Stomach smooth muscle (tissue), 2 donors: ENCODE measurements around the gene SLC8A1.

ENCODE experiments used
- H3K27ac ChIP-seq: one replicate; pipeline ENCODE4 v1.7.0; 2013; ENCODE audit warnings: mild to moderate bottlenecking, low read length, inconsistent platforms
- H3K27me3 ChIP-seq, 2 donors: one replicate each; pipeline ENCODE4 v1.7.0; 2013; ENCODE audit warnings: low read length in 2 of 2; ENCODE audit not compliant: insufficient read depth in 2 of 2, control insufficient read depth in 1 of 2
- H3K36me3 ChIP-seq, 2 donors: one replicate each; pipeline ENCODE4 v1.7.0; 2013; ENCODE audit warnings: low read length in 2 of 2; ENCODE audit not compliant: control insufficient read depth in 2 of 2, insufficient read depth in 2 of 2
- H3K4me1 ChIP-seq: one replicate; pipeline ENCODE4 v1.7.0; 2013; ENCODE audit warnings: low read length; ENCODE audit not compliant: control insufficient read depth, insufficient read depth
- H3K4me3 ChIP-seq, 2 donors: one replicate each; pipeline ENCODE4 v1.7.0; 2013; ENCODE audit warnings: low read length in 2 of 2
- H3K9ac ChIP-seq, 2 donors: one replicate each; pipeline ENCODE4 v1.7.0; 2013; ENCODE audit warnings: low read length in 2 of 2, mild to moderate bottlenecking in 1 of 2
- H3K9me3 ChIP-seq, 2 donors: one replicate each; pipeline ENCODE4 v1.7.0; 2013; ENCODE audit warnings: low read length in 2 of 2; ENCODE audit not compliant: control insufficient read depth in 2 of 2
- donor health status: healthy.
- donor health status: Pancreatic carcinoma.

The SLC8A1 gene

GRCh38 chr2:40225670-40226210 is 226.2 kb downstream of the SLC8A1 start:
- H3K36me3 ChIP-seq: no peaks in the 10 kb centered on the region
- H3K27me3 ChIP-seq: no peaks in the 10 kb centered on the region
- no peaks in the 10 kb centered on the region for H3K9me3 ChIP-seq
- H3K4me1 ChIP-seq: peaks cover 14% of the 10 kb centered on the region
- H3K4me3 ChIP-seq: no peak overlapping the region
- peak overlapping the region; percentile 12 for H3K27ac ChIP-seq
- no peak overlapping the region for H3K9ac ChIP-seq

DNA sequence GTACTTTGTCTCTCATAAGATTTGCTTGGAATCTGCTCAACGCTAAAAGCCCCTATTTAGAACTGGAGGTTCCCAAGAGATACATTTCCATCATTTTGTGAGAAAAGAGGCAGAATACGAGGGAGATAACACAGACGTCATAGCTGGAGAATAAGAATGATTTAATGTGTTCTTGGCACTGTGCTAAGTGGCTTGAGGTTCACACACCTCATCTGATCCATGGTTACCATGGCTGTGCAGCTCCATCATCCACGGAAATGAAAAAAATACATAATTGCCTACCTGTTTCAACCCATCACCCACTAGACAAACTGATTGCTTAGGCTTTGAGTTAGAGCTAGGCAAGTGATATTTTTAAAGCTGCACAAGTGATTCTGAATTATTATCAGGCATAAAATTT is 227.6 kb downstream of the SLC8A1 start:
- no peaks in the 10 kb centered on the region for H3K27me3 ChIP-seq
- no peak overlapping the region for H3K27ac ChIP-seq
- no peak overlapping the region for H3K4me3 ChIP-seq
- no peak overlapping the region for H3K9ac ChIP-seq
- no peaks in the 10 kb centered on the region for H3K36me3 ChIP-seq
- peaks cover 19% of the 10 kb centered on the region for H3K4me1 ChIP-seq
- no peaks in the 10 kb centered on the region for H3K9me3 ChIP-seq

GRCh38 chr2:40220177-40220925 is 231.5 kb downstream of the SLC8A1 start:
- Histone ChIP-seq H3K9me3 (no peaks in the 10 kb centered on the region), H3K9ac (no peak overlapping the region), H3K27ac (peak overlapping the region; percentile 1)

DNA sequence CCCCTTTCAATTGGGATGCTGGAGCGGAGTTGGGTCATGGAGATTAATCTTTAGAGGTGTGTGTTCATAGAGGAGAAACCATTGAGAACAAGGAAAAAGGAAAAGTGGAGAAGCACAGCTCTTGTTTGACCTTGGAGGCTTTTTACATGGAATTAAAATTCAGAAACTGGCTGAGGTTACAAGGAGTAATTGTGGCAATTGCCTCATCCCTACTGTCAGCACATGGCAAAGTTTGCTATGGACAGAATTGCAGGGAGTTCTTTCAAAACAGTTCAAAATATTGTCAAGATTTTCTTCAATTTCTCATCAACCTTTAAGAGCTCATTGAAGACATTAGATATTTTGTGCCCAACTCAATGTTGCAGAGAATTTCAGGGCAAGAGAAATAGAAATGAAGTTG is 232.7 kb downstream of the SLC8A1 start:
- peaks cover 0 to 4% of the 10 kb centered on the region in 2 donors for H3K36me3 ChIP-seq
- H3K4me1 ChIP-seq: peaks cover 13% of the 10 kb centered on the region
- H3K9me3 ChIP-seq: no peaks in the 10 kb centered on the region
- no peak overlapping the region for H3K4me3 ChIP-seq
- H3K27me3 ChIP-seq: no peaks in the 10 kb centered on the region
- no peak overlapping the region for H3K27ac ChIP-seq
- no peak overlapping the region for H3K9ac ChIP-seq

More at GRCh38 chr2:40220177-40220925, 231.5 kb downstream of the SLC8A1 start:
- H3K36me3 ChIP-seq: peaks cover 0 to 4% of the 10 kb centered on the region in 2 donors
- peaks cover 14% of the 10 kb centered on the region for H3K4me1 ChIP-seq
- H3K4me3 ChIP-seq: peak overlapping the region in 1 of 2 donors; percentile 19
- no peaks in the 10 kb centered on the region for H3K27me3 ChIP-seq

DNA sequence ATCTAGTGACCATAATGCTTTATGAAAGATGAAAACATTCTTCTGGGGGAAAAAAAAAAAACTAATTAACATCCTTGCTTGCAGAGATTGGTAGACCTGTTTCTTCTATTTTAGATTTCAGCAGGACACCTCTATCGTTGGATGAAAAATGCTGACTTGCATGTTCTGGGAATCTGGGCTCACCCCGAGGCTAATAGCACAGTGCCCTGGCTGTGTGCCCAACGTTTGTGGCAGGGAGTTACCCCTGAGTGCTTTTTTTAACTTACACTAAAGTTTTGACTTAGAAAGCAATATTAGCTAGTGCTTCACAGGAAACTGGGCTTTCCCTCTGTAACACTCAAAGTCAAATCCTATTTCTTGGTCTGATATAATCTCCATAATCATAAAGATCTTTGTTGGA is 233.2 kb downstream of the SLC8A1 start:
- Histone ChIP-seq H3K9me3 (no peaks in the 10 kb centered on the region), H3K27ac (no peak overlapping the region)

GRCh38 chr2:40213619-40214018 is 238.3 kb downstream of the SLC8A1 start:
- H3K27ac ChIP-seq: no peak overlapping the region
- H3K9ac ChIP-seq: no peak overlapping the region
- peaks cover 0 to 4% of the 10 kb centered on the region in 2 donors for H3K36me3 ChIP-seq
- H3K4me1 ChIP-seq: peaks cover 14% of the 10 kb centered on the region
- no peaks in the 10 kb centered on the region for H3K9me3 ChIP-seq
- no peaks in the 10 kb centered on the region for H3K27me3 ChIP-seq
- no peak overlapping the region for H3K4me3 ChIP-seq

More for the DNA sequence above, 233.2 kb downstream of the SLC8A1 start:
- Histone ChIP-seq H3K9ac (no peak overlapping the region), H3K4me3 (no peak overlapping the region), H3K27me3 (no peaks in the 10 kb centered on the region), H3K4me1 (peaks cover 16% of the 10 kb centered on the region), H3K36me3 (peaks cover 0 to 4% of the 10 kb centered on the region in 2 donors)

- Histone ChIP-seq H3K27me3 (no peaks in the 10 kb centered on the region), H3K4me1 (peaks cover 14% of the 10 kb centered on the region), H3K9me3 (no peaks in the 10 kb centered on the region), H3K36me3 (peaks cover 0 to 4% of the 10 kb centered on the region in 2 donors), H3K9ac (no peak overlapping the region), H3K4me3 (no peak overlapping the region), H3K27ac (no peak overlapping the region)
Measured at GRCh38 chr2:40213071-40213470, 238.8 kb downstream of the SLC8A1 start.

DNA sequence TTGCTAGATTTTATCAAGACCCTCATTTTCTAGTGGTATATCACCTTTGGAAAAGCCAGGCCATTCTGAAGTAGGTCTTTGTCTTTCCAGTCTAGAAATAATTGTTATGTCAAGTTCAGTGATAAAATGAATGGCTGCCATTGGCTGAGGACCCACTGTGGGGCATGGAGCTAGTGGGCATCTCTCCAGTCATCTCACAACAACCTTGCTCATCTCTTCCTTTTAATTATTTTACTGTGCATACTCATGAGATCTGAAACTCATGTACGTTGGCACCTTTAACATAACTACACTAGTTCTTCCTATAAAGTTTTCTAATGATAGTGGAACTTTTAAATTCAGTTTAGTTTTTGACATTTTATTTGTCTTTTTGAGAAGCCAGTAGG is 240.9 kb downstream of the SLC8A1 start:
- H3K4me3 ChIP-seq: no peak overlapping the region
- no peaks in the 10 kb centered on the region for H3K9me3 ChIP-seq
- H3K27ac ChIP-seq: no peak overlapping the region
- peaks cover 16% of the 10 kb centered on the region for H3K4me1 ChIP-seq
- no peaks in the 10 kb centered on the region for H3K27me3 ChIP-seq
- no peaks in the 10 kb centered on the region for H3K36me3 ChIP-seq
- H3K9ac ChIP-seq: no peak overlapping the region

- peaks cover 16% of the 10 kb centered on the region for H3K4me1 ChIP-seq
- H3K27ac ChIP-seq: no peak overlapping the region
- H3K9me3 ChIP-seq: no peaks in the 10 kb centered on the region
- H3K27me3 ChIP-seq: no peaks in the 10 kb centered on the region
- no peak overlapping the region for H3K4me3 ChIP-seq
- no peaks in the 10 kb centered on the region for H3K36me3 ChIP-seq
- no peak overlapping the region for H3K9ac ChIP-seq
Measured at GRCh38 chr2:40210344-40210967, 241.4 kb downstream of the SLC8A1 start.

DNA sequence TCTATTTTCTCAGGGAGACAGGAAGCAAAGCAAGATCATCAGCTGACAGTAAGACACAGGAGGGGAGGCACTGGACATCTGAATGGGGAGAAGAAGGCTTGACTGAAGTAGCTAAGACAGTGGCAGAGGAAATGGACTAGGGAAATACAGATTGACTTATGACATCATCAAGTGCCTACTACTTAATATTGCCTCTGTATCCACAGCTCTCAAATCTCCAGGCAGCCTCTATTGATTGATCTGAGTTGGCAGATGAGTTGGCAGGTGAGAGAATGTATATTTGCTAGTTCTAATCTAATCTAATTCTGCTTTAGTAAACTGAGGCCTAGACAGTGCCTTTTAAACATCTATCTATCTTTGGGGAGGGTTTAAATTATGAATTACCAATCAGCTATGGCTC is 242.1 kb downstream of the SLC8A1 start:
- no peak overlapping the region for H3K9ac ChIP-seq
- H3K4me3 ChIP-seq: no peak overlapping the region
- H3K9me3 ChIP-seq: no peaks in the 10 kb centered on the region
- H3K27me3 ChIP-seq: no peaks in the 10 kb centered on the region
- peaks cover 16% of the 10 kb centered on the region for H3K4me1 ChIP-seq
- no peaks in the 10 kb centered on the region for H3K36me3 ChIP-seq
- no peak overlapping the region for H3K27ac ChIP-seq

DNA sequence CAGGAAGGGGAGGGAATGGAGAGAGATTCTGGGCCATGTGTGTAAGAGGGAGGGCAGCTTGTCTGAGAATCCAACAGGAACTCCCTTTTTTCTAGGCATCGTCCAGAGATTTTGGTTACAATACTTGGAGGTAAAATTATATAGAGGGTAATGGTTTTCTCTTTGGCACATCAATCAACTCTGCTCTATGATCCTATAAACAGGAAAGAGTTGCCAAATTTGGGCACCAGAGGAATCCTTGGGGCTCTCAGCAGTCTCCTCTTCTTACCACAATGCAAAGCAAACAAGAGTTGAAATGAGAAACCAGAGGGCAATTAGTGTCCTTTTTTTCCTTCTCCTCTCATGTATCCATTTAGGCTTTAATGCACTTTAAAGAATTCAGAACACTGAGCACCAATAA is 243.4 kb downstream of the SLC8A1 start:
- no peaks in the 10 kb centered on the region for H3K36me3 ChIP-seq
- no peak overlapping the region for H3K4me3 ChIP-seq
- no peak overlapping the region for H3K27ac ChIP-seq
- H3K4me1 ChIP-seq: peaks cover 12% of the 10 kb centered on the region
- H3K27me3 ChIP-seq: no peaks in the 10 kb centered on the region
- H3K9ac ChIP-seq: no peak overlapping the region
- H3K9me3 ChIP-seq: no peaks in the 10 kb centered on the region
